ENCODE results near the gene ABCG2.

- TF ChIP-seq CTCF (IDR thresholded peaks at IDR 0.05) (no peak), POLR2AphosphoS5 (IDR thresholded peaks at IDR 0.05) (no peak), POLR2A (IDR thresholded peaks at IDR 0.05) (no peak)
These were observed 21.3 kb downstream of the ABCG2 start for GRCh38 chr4:88137112-88137511.

All from prostate gland (tissue), 2 donors.